Smooth muscle cell (in vitro differentiated cells): ENCODE data around the gene GNAL. TPM values are rescaled to one million over a fixed set of nuclear protein-coding genes. Genes with fewer than 3 reads are reported as not detected.
A peak's percentile ranks its signal among the peaks of the same experiment; 100 is the strongest.

ENCODE experiments used
- DNase-seq: peaks from one replicate; lab custom pipeline; 2025; ENCODE audit not compliant: unreplicated experiment; lab: John Stamatoyannopoulos, UW
- H2AFZ ChIP-seq: fragments of 200-600 bp; sonication (generic); 2 replicates; pipeline ENCODE4 v1.6.0; 2016; ENCODE audit warnings: antibody characterized with exemption, low read depth, mild to moderate bottlenecking
- H3F3A ChIP-seq: fragments of 200-600 bp; sonication (generic); 2 replicates; pipeline ENCODE4 v1.6.0; 2017; ENCODE audit warnings: antibody characterized with exemption, low read depth
- H3K27ac ChIP-seq: fragments of 200-600 bp; sonication (generic); 2 replicates; pipeline ENCODE4 v1.5.1; 2016; ENCODE audit warnings: low read depth, mild to moderate bottlenecking
- H3K27me3 ChIP-seq: fragments of 200-600 bp; sonication (generic); 2 replicates; pipeline ENCODE4 v1.6.1; 2016; ENCODE audit warnings: low read depth, mild to moderate bottlenecking
- H3K36me3 ChIP-seq: fragments of 200-600 bp; sonication (generic); 2 replicates; pipeline ENCODE4 v1.5.1; 2016; ENCODE audit warnings: low read depth
- H3K4me1 ChIP-seq: fragments of 200-600 bp; sonication (generic); 2 replicates; pipeline ENCODE4 v1.5.1; 2016; ENCODE audit warnings: low read depth
- H3K4me2 ChIP-seq: fragments of 200-600 bp; sonication (generic); 2 replicates; pipeline ENCODE4 v1.6.0; 2016; ENCODE audit warnings: mild to moderate bottlenecking
- H3K4me3 ChIP-seq: fragments of 200-600 bp; sonication (generic); 2 replicates; pipeline ENCODE4 v1.5.1; 2016; ENCODE audit warnings: mild to moderate bottlenecking
- H3K79me2 ChIP-seq: fragments of 200-600 bp; sonication (generic); 2 replicates; pipeline ENCODE4 v1.6.0; 2016; ENCODE audit warnings: low read depth, mild to moderate bottlenecking
- H3K9ac ChIP-seq: fragments of 200-600 bp; sonication (generic); 2 replicates; pipeline ENCODE4 v1.6.0; 2016; ENCODE audit warnings: low read depth
- H3K9me3 ChIP-seq: fragments of 200-600 bp; sonication (generic); replicated peaks from 2 replicates; pipeline ENCODE4 v1.5.1; 2016; ENCODE audit warnings: low read depth
- H4K20me1 ChIP-seq: fragments of 200-600 bp; sonication (generic); 2 replicates; pipeline ENCODE4 v1.6.0; 2016; ENCODE audit warnings: low read depth
- WGBS: methylation state at CpG from one replicate; pipeline ENCODE4 v1.1.7; 2016; ENCODE audit warnings: low lambda C conversion rate; 5-methylcytosine and 5-hydroxymethylcytosine counted together
- polyA plus RNA-seq: library from polyadenylated mRNA; unstranded; fragments of >200 nt; fragmentation: Nextera tagmentation; extraction: Ambion mirVana; gene quantifications from 2 replicates; pipeline ENCODE4 v1.2.1, GENCODE V29; 2016
- total RNA-seq: library from RNA; depleted of rRNA; stranded (reverse); fragments of >200 nt; gene quantifications from 2 replicates; pipeline ENCODE4 v1.2.3, GENCODE V29; 2014
- TF ChIP-seq, protein P1 (sequence below): fragments of 200-600 bp; sonication (generic); IDR thresholded peaks from 2 replicates; pipeline ENCODE4 v1.5.1; 2017; ENCODE audit warnings: borderline replicate concordance, mild to moderate bottlenecking, antibody characterized with exemption; ENCODE audit not compliant: insufficient read depth, poor library complexity, severe bottlenecking

Gene GNAL
- total and polyA plus RNA-seq, 2 experiments from 2014 or later, result 1.6 to 5.8 TPM

DNA sequence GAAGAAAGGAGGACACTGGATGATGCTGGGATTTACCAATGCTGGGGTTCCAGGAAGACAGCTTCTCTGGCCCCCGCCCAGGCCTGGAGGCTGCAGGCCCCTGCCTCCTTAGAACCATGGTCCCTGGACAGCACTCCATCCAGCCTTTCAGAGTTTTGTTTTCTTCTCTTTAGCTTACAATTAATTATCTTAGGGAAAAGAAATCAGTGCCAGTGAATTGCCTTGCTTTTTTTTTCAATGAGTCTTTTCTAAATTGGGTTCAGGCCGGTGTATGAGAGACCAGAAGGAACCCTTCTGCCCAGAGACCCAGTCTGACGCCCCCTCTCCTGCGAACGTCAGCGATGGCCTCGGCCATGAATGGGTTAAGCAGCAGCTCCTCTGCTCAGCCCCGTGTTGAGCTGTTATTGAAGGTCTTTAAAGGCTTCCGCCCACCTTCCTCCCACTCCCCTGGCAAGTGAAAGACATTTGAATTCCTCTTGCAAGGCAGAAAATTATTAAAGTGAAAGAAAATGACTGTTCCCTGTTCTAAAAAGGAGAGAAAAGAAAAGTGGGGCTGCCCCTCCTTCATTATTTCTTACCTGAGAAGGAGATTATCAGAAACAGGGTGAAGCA, 96.5 kb downstream of the GNAL start:
- H3K27ac ChIP-seq, result no peak overlapping the region
- no peak overlapping the region for H2AFZ ChIP-seq

DNA sequence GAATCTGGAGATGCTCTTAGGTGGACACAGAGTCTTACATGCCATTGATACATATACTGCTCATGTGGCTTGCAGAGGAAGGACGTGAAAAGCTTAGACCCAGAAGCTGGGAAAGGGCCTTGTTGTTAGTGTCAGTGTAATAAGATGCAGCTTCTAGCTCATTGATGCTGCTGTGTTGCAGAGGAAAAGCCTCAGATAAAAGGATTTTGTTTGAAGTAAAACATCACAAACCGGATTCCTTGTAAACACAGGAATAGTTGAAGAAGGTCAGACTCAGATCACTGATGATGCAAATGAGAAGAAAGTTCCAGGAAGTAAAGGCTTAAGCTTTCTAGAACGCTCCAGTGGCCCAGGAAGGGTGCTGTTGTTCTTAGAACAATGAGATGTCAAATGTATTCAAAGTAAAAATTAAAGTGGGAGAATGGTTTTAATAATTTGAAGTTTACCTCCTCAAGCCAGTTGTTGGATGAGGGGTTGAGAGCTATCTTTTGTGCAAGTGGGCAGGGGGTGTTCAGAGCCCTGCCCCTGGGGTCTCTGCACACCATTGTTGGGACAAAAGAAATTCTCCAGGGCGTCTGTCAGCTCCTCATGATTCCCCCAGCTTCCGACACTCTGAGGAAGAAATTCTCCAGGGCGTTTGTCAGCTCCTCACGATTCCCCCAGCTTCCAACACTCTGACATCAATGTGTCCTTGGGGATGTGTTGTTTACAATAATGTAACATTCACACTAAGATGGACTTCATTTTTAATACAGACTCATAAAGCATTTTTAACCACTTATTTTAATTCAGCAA, 100.8 kb downstream of the GNAL start:
- 18% methylated on average over 7 of the region's 7 CpGs for WGBS

More for the DNA sequence above, 96.5 kb downstream of the GNAL start:
- Histone ChIP-seq H3K4me2 (peak overlapping the region; percentile 16), H3K4me3 (no peak overlapping the region), H3K4me1 (peaks cover 24% of the 10 kb centered on the region), H3K27me3 (no peaks in the 10 kb centered on the region), H4K20me1 (no peaks in the 10 kb centered on the region), H3F3A (no peaks in the 10 kb centered on the region), H3K79me2 (no peaks in the 10 kb centered on the region), H3K9me3 (no peaks in the 10 kb centered on the region), H3K36me3 (no peaks in the 10 kb centered on the region), H3K9ac (no peak overlapping the region)
- no peak for DNase-seq
- WGBS, result 27% methylated on average over 9 of the region's 9 CpGs
- TF ChIP-seq, protein P1, sequence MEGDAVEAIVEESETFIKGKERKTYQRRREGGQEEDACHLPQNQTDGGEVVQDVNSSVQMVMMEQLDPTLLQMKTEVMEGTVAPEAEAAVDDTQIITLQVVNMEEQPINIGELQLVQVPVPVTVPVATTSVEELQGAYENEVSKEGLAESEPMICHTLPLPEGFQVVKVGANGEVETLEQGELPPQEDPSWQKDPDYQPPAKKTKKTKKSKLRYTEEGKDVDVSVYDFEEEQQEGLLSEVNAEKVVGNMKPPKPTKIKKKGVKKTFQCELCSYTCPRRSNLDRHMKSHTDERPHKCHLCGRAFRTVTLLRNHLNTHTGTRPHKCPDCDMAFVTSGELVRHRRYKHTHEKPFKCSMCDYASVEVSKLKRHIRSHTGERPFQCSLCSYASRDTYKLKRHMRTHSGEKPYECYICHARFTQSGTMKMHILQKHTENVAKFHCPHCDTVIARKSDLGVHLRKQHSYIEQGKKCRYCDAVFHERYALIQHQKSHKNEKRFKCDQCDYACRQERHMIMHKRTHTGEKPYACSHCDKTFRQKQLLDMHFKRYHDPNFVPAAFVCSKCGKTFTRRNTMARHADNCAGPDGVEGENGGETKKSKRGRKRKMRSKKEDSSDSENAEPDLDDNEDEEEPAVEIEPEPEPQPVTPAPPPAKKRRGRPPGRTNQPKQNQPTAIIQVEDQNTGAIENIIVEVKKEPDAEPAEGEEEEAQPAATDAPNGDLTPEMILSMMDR, result no peak

DNA sequence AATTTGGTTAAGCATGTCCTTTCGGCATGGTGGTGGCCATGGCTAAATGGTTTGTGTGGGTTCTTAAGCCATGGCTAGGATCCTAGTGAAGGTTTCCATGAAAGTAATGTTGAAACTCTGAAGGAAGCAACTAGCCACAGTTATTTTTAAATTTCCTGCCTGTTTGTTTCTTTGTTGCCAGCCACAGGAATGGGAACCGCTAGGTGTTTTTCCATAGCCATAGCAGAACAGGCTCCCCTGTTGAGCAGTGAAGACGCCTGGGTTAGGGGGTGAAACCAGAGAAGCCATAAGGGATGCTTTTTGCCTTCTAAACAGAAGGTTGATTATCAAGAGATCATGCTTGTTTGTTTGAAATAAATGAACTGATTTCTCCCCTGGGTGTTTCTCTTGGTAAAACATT, 102.1 kb downstream of the GNAL start:
- Histone ChIP-seq H3K4me2 (no peak overlapping the region), H3K36me3 (no peaks in the 10 kb centered on the region), H3F3A (no peaks in the 10 kb centered on the region), H4K20me1 (no peaks in the 10 kb centered on the region), H3K79me2 (no peaks in the 10 kb centered on the region), H3K9me3 (no peaks in the 10 kb centered on the region), H3K9ac (no peak overlapping the region), H2AFZ (no peak overlapping the region), H3K27me3 (no peaks in the 10 kb centered on the region), H3K27ac (no peak overlapping the region), H3K4me1 (peaks cover 12% of the 10 kb centered on the region), H3K4me3 (no peak overlapping the region)
- TF ChIP-seq, protein P1, result no peak
- WGBS, result 77% methylated on average over 3 of the region's 3 CpGs
- DNase-seq, result no peak

More for the DNA sequence above, 100.8 kb downstream of the GNAL start:
- H3K36me3 ChIP-seq, result no peaks in the 10 kb centered on the region
- no peak overlapping the region for H3K27ac ChIP-seq
- no peaks in the 10 kb centered on the region for H3K27me3 ChIP-seq
- H4K20me1 ChIP-seq, result no peaks in the 10 kb centered on the region
- no peak overlapping the region for H3K9ac ChIP-seq
- no peaks in the 10 kb centered on the region for H3K79me2 ChIP-seq
- no peak overlapping the region for H3K4me3 ChIP-seq
- TF ChIP-seq, protein P1, result no peak
- H3K4me2 ChIP-seq, result peak overlapping the region; percentile 10
- H2AFZ ChIP-seq, result peak overlapping the region; percentile 72
- H3K4me1 ChIP-seq, result peaks cover 23% of the 10 kb centered on the region
- no peaks in the 10 kb centered on the region for H3F3A ChIP-seq
- no peaks in the 10 kb centered on the region for H3K9me3 ChIP-seq
- no peak for DNase-seq
